DMS114 treated with DMSO at 0.1 percent for 48 hours (cell line): Measurements from ENCODE around the gene PGAM2.

Experiments
- DNase-seq: peaks from one replicate; lab custom pipeline; 2025; ENCODE audit not compliant: unreplicated experiment; lab: John Stamatoyannopoulos, UW

Gene PGAM2

DNA sequence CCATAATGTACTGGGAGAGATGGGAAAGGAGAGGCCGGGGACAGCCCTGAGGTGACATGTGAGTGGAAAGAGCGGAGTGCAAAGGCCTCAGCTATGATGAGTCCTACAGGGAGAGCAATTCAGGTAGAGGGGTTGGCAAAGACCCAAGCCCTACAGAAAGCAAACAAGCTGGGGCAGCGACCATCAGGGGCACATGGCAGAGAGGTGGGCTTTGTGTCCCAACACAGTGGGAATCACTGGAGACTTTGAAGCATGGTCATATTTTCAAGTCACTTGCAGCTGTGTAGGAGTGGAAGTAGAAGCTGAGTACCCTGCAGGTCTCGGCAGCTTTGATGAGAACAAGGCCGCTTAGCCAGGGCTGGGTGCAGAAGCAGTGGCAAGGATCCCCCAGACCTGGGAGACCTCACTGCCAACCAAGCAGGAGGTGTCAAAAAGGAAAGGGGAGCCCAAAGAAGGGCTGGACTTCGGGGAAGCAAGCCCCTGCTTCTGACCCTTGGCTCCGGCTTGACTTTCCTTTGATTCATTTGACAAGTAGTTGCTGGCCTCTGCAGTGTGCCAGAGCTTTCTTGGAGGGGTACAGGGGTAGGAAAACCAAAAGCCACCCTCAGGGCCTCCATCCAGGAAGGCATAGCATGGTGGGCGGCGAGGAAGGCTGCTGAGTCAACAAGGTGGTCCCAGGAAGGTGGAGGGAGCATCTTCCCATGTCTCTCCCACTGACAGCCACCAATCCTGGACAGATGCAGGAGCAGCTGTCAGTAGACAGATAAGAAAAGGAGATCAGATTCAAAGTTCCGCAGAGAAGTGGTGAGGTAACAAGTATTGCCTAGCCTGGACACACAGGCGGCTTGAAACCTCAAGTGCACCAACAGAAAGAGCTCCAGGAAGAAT lies 1.9 kb upstream of the PGAM2 start:
- no peak for DNase-seq

DNA sequence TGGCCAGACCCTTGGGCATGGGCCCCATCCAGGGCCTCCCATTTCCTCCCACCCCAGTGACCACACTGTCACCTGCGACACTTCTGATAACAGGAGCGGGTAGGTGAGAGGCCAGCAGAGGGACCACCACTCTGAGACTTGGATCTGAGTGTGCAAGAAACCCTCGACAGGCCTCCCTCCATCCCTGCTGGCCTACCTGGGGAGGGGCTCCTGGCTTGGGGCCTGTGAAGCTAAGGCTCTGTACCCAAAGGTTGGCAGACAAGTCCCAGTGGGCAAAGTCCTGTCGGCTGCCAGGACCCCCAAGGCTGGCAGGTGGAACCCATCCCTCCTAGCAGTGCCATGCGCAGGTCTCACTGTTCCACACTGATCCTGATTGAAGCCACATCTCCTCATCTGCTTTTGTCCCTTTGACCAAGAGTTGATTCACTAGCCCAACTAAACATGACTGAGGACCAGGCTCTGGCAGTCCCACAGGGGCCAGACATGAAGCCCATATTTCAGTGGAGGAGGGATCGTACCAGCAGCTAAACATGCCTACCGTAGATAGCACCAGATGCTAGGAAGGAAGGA lies 1.2 kb upstream of the PGAM2 start:
- DNase-seq = no peak

DNA sequence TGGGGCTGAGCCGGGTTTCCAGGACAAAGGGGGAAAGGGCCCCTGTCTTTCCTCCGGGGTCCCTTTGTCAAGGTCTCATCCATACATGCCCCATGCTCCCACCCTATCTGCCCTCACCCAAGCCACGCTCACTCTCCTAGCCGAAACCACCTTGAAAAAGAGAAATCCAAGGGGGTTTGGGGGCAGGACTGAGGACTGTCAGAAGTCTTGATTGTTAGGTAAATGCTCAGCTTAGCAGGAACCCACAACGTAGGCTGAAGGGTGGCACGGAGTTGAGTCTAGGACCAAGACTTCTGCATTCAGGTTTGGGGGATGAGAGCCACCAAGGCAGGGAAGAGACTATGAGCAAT lies 719 bp upstream of the PGAM2 start:
- no peak for DNase-seq

DNA sequence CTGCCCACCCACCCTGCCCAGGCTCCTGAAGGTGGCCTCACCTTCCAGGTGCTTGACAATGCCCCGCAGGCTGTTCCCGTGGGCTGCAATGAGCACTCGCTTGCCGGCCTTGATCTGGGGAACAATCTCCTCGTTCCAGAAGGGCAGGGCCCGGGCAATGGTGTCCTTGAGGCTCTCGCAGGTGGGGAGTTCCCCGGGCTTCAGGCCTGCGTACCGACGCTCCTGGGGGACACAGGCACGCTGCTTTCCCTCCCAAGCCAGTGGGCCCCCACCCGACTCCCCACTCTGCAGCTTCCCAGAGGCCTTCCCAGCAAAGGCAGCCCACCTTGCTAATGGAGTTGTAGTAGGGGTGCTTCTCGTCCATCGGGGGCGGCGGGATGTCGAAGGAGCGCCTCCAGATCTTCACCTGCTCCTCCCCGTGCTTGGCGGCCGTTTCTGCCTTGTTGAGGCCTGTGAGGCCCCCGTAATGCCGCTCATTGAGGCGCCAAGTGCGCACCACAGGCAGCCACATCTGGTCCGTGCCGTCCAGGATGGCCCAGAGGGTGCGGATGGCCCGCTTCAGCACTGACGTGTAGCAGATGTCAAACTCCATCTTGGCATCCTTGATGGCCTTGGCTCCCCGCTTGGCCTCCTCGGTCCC lies 456 bp downstream of the PGAM2 start:
- DNase-seq = no peak

DNA sequence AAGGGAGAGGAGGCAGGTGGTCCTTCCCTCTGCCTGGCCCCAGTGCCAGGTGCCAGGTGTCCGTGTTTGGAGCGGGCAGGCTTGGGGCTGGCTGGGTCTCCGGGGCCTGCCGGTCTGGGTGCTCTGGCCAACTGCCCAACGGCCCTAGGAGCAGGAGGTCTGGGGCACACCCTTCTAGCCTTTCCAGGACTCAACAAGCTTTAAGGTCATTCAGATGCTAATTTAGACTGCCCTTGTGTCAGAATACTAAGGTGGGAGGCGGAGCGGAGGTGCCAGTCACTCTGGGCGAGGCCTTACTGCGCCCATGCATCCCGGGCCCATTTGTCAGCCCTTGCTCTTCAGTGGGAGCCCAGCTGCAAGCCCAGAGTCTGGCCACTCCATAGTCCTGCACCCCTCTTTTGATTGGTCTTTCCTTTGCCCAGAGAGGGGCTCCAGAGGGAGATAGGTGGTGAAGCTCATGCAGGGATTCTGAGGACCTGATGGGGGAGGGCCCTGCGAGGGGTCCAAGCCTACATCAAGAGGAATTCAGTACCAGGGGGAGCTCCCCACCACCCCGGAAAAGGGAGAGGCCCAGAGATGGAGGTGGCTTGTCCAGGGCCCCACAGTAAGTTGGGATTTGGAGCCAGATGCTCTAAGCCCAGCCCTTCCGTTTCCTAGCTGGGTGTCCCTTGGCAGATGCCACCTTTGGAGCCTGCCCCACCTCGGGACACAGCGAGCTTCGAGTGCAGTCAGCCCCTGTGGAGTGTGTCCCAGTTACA lies 1.3 kb downstream of the PGAM2 start:
- no peak for DNase-seq

DNA sequence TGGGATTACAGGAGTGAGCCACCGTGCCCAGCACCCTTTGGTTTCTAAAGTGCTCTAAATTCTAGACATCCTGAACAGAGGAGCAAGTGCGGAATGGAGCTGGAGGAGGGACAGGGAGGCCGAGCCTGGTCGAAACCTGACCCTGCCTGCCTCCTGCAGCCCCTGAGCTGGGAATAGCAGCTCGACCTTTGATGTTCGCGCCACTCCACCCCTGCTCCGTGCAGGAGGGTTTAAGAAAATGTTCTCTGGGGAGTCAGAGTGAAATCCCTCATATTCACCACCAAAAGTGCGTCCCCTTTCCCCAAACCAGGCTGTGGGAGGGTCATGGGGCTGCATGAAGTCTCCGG lies 1.8 kb downstream of the PGAM2 start:
- DNase-seq = no peak

DNA sequence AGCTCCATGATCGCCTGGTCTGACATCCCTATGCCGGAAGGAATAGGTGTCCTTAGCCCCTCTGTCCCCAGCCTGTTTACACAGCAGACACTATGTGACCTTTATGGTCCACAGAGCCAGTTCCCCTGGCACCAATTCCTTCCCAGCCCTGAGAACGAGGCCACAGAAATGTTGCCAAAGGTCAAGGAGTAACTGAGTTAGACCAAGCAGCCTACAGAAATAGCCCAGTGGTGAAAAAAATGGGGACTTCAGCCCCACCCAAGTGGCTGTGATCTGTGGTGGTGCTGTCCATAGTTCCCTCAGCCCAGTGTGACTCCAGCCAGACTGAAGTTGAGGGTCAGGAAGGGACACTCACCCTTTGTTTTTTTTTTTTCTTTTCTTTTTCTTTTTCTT lies 2.5 kb downstream of the PGAM2 start:
- DNase-seq = no peak

DNA sequence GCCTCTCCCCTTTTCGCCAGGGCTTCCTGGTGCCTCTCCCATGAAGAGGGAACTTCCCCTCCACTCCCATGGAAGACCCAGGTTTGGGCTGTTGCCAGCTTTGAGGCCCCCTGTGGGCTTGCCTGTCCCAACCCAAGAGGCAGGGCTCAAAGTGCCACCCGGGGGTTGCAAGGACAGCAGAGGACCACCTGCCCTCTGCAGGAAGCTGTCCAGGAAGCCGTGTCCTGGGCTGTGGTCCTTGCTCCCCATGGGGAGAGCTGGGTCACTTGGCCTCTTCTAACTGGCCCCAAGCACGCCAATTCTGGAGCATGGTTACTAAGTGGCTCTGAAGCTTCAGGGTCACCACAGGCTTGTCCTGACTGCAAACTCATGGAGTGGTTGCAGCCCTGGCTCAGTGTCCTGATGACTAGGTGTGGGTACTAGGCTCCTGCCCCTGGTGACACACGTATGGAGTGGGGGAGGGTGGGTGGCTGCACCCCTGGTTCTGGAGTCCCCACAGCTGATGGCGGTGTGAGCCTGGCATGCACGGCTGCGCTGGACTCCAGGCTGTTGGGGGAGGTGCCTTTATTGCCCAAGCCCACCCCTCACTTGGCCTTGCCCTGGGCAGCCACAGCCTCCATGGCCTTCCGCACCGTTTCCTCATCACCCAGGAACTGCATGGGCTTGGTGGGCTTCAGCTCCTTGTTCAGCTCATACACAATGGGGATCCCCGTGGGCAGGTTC lies 3.0 kb downstream of the PGAM2 start:
- no peak for DNase-seq

DNA sequence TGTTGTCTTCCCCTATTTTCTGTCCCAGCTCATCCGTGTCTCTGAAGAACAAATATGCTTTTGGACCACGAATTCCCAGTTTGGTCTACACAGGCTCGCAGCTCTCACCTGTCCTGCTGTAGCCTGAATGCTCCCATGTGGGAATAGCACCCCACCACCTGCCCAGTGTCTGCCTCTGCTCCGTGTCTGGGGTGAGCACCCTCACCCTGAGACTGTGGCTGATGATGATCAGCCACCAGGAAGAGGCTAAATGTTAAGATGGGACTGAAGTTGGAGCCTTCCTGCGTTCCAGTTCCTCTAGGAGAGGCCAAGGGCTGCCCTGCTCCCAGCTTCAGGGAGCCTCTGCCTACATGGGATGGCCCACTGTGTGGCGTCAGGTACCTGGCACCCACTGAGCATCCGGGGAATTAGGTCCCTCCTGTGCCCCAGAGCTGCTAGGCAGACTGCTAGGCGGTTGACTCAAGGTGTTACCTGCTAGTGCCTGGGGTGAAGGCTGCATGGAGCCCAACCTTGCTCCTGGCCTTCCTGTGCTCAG lies 3.7 kb downstream of the PGAM2 start:
- no peak for DNase-seq

DNA sequence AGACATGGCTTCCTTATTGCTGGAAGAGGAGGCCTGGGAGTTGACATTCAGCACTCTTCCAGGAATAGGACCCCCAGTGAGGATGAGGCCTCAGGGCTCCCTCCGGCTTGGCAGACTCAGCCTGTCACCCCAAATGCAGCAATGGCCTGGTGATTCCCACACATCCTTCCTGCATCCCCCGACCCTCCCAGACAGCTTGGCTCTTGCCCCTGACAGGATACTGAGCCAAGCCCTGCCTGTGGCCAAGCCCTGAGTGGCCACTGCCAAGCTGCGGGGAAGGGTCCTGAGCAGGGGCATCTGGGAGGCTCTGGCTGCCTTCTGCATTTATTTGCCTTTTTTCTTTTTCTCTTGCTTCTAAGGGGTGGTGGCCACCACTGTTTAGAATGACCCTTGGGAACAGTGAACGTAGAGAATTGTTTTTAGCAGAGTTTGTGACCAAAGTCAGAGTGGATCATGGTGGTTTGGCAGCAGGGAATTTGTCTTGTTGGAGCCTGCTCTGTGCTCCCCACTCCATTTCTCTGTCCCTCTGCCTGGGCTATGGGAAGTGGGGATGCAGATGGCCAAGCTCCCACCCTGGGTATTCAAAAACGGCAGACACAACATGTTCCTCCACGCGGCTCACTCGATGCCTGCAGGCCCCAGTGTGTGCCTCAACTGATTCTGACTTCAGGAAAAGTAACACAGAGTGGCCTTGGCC lies 4.3 kb downstream of the PGAM2 start:
- DNase-seq = no peak

DNA sequence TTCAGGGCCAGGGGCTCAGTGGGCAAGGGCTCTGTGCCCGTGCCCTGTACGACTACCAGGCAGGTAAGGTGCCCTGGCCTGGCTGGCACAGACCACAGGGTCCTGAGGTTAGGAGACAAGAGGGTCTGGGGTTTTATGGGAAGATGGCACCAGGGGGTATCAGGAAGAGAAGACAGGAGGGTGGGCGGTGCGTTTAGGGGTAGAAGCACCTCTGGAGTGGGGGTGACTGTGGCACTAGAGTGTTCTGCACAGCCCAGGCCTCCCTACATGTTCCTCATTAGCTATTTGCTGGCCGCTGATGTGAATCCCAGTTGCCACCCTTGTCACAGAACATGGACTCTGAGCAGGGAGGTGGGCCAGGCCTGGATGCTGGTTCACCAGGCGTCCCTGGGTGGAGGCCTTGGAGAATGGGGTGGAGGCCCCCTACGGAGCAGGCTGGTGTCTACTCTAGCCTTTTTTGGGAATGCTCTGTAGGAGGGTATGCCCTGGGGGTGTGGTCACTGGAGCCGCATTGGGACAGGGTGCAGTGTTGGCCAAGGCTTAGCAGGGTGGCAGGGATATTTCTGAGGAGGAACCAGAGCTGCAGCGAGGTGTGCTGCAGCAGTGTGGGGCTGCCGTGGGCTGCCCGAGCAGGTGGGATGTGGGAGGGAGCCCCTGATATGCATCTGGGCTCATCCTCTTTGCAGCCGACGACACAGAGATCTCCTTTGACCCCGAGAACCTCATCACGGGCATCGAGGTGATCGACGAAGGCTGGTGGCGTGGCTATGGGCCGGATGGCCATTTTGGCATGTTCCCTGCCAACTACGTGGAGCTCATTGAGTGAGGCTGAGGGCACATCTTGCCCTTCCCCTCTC lies 5.0 kb downstream of the PGAM2 start:
- DNase-seq = no peak

DNA sequence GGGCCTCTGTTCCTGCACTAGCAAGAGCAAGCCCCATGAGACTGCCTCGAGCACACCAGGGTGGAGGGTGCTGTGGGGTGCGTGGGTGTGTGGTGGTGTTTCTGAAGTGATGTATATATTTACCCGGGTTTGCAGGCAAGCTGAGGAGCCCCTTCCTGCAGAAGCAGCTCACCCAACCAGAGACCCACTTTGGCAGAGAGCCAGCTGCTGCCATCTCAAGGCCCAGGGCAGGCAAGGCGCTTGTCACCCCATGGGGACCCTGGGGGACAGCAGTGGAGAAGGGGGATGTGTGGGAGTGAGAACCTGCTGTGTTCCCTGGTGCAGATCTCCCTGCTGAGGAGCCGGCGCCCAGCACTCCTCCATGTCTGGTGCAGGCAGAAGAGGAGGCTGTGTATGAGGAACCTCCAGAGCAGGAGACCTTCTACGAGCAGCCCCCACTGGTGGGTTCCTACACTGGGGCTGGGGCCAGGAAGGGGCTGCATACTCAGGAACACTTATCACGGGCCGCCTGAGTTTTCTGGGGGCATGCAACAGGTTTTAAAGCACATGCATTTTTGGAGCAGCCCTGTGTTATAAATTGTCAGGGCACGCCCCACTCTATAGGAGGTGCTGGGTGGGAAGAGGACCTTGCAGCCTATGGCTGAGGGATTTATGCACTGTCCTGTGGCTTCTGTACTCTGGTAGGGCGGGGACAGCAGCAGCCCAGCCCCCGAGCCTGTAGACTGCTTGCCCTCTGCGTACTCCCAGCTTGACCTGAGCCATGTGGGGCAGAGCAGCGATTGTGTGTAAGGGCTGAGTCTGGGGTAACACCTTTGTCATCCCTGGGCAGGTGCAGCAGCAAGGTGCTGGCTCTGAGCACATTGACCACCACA lies 5.9 kb downstream of the PGAM2 start:
- no peak for DNase-seq

DNA sequence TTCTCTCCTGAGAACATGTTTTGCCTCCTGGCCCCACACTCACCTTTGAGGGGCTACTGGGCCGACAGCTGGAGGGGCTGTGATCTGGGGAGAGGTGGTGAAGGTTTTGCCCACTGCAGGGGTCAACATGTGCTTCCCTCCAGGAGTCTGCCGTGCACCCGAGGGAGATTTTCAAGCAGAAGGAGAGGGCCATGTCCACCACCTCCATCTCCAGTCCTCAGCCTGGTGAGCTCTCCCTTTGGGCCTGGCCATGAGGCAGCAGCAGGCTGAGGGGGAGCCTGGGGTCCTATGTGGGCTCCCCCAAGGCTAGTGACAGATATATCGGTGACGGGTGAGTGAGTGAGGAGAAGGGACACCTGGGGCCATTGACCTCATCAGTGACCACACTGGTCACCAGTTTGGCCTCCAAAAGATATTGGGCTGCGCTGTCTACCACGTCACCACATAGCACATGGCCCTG lies 6.6 kb downstream of the PGAM2 start:
- DNase-seq = no peak

DNA sequence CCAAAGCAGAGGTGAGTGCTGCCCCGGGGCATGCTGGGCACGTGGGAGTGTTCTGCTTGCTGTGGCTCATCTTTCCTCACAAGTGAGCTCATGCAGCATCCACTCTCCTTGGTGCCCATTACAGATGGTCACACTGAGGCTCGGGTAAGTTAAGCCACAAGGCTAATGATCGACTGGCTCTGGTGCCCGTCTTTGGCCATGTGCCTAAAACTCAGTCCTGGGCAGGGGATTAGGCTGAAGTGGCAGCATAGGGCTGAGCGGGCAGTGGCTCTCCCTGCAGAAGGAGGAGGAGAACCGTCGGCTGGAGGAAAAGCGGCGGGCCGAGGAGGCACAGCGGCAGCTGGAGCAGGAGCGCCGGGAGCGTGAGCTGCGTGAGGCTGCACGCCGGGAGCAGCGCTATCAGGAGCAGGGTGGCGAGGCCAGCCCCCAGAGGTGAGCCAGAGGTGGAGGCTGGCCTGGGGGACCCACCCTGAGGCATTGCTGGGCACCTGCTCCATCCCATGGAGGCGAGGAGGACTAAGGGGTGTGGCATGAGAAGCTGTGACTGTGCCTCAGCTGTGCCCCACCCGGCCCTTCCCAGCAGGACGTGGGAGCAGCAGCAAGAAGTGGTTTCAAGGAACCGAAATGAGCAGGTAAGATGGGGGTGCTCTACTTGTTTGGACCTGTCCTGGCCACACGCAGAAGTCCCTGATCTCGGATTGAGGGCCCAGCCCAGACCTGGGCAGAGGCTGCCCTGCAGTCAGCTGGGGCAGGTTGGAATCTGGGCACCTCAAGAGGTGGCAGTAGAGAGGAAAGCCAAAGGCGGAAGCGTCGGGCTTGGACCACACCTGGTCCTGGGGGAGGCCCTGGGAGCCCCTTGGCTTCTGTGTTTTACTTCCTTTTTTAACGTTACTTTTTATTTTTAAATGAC lies 7.3 kb downstream of the PGAM2 start:
- DNase-seq = no peak

DNA sequence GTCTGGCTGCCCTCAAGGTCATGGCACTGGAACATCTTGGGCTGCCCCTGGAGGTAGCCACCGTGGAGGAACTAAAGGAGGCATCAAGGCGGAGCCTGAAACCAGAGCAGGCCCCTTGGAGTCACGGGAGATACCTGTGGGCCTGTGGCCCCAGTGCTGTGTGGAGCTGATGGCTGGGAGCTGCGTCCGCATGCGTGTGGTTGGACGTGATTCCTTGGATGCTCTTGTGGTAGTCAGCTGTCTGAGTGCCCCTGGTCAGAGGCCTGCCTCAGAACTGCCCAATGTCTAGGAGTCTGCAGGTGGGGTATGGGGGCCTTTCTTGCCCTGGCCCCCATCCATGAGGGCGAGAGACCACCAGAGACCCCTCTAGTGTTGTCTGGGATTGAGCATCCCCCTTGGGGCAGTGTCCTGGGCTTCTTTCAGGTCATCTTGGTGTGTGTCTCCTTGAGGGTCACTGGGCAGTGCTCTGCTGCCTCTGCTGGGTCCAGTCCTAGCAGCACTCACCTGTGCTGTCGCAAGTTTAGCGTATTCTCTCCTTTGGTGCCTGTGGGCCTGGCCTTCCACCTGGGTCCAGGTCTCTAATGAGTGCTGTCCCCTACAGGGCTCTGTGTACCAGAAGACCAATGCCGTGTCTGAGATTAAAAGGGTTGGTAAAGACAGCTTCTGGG lies 8.1 kb downstream of the PGAM2 start:
- no peak for DNase-seq

DNA sequence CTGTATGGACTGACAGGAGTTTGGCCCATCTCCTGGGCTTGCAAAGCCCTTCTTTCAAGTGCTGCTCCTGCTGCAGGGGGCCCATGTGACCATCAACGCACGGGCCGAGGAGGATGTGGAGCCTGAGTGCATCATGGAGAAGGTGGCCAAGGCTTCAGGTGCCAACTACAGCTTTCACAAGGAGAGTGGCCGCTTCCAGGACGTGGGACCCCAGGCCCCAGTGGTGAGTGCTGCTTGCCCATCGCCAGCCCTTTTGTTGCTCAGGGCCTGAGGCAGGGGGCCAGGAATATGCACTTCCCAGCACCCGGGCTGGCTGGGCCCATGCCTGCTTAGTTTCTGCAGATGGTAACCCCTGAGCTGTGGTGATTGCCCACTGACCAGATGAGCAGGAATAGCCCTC lies 8.7 kb downstream of the PGAM2 start:
- no peak for DNase-seq
